ENCODE measurements around the gene RTN1.

Gene RTN1

GRCh38 chr14:59595071-59595470 lies 275.5 kb downstream of the RTN1 start:
- no peak for TF ChIP-seq MAX (IDR thresholded peaks at IDR 0.05; ENCODE audit: low read depth, low read length)
- TF ChIP-seq POLR2A (IDR thresholded peaks at IDR 0.05; ENCODE audit: extremely low read depth, insufficient read length), result no peak
- DNase-seq (ENCODE audit: low read depth), result no peak
- no peak overlapping the region for H3K4me3 ChIP-seq (ENCODE audit: low read depth, low read length)

- H3K4me3 ChIP-seq (ENCODE audit: low read depth, low read length), result no peak overlapping the region
- no peak for DNase-seq (ENCODE audit: low read depth)
- TF ChIP-seq POLR2A (IDR thresholded peaks at IDR 0.05; ENCODE audit: extremely low read depth, insufficient read length), result no peak
- TF ChIP-seq CTCF (IDR thresholded peaks at IDR 0.05; ENCODE audit: low read depth, low read length), result no peak
- no peak for TF ChIP-seq MAX (IDR thresholded peaks at IDR 0.05; ENCODE audit: low read depth, low read length)
- TF ChIP-seq MYC (IDR thresholded peaks at IDR 0.05; ENCODE audit: low read depth, low read length), result no peak
Measured at GRCh38 chr14:59591641-59592370, 278.8 kb downstream of the RTN1 start.

- TF ChIP-seq CTCF (IDR thresholded peaks at IDR 0.05; ENCODE audit: low read depth, low read length), result no peak
- no peak for TF ChIP-seq MYC (IDR thresholded peaks at IDR 0.05; ENCODE audit: low read depth, low read length)
- TF ChIP-seq MAX (IDR thresholded peaks at IDR 0.05; ENCODE audit: low read depth, low read length), result no peak
- no peak for TF ChIP-seq POLR2A (IDR thresholded peaks at IDR 0.05; ENCODE audit: extremely low read depth, insufficient read length)
- no peak for DNase-seq (ENCODE audit: low read depth)
- no peak overlapping the region for H3K4me3 ChIP-seq (ENCODE audit: low read depth, low read length)
Measured at GRCh38 chr14:59588101-59588500, 282.5 kb downstream of the RTN1 start.

- no peak for TF ChIP-seq CTCF (IDR thresholded peaks at IDR 0.05; ENCODE audit: low read depth, low read length)
- no peak for TF ChIP-seq MYC (IDR thresholded peaks at IDR 0.05; ENCODE audit: low read depth, low read length)
- no peak for TF ChIP-seq POLR2A (IDR thresholded peaks at IDR 0.05; ENCODE audit: extremely low read depth, insufficient read length)
- no peak for TF ChIP-seq MAX (IDR thresholded peaks at IDR 0.05; ENCODE audit: low read depth, low read length)
- no peak overlapping the region for H3K4me3 ChIP-seq (ENCODE audit: low read depth, low read length)
- peak; percentile 75 for DNase-seq (ENCODE audit: low read depth)
Measured at GRCh38 chr14:59585891-59586554, 284.6 kb downstream of the RTN1 start.

- peak; percentile 9 for DNase-seq (ENCODE audit: low read depth)
- TF ChIP-seq MYC (IDR thresholded peaks at IDR 0.05; ENCODE audit: low read depth, low read length), result no peak
- no peak for TF ChIP-seq MAX (IDR thresholded peaks at IDR 0.05; ENCODE audit: low read depth, low read length)
- TF ChIP-seq POLR2A (IDR thresholded peaks at IDR 0.05; ENCODE audit: extremely low read depth, insufficient read length), result no peak
- no peak for TF ChIP-seq CTCF (IDR thresholded peaks at IDR 0.05; ENCODE audit: low read depth, low read length)
- no peak overlapping the region for H3K4me3 ChIP-seq (ENCODE audit: low read depth, low read length)
Measured at GRCh38 chr14:59583755-59584154, 286.8 kb downstream of the RTN1 start.

- no peak overlapping the region for H3K4me3 ChIP-seq (ENCODE audit: low read depth, low read length)
- TF ChIP-seq CTCF (IDR thresholded peaks at IDR 0.05; ENCODE audit: low read depth, low read length), result peak; percentile 11
- no peak for TF ChIP-seq MAX (IDR thresholded peaks at IDR 0.05; ENCODE audit: low read depth, low read length)
- peak; percentile 54 for DNase-seq (ENCODE audit: low read depth)
Measured at GRCh38 chr14:59582845-59583509, 287.6 kb downstream of the RTN1 start.

All from NB4 (cell line).